ENCODE data around the gene AVPR2. TPM values are rescaled to one million over a fixed set of nuclear protein-coding genes. Genes with fewer than 3 reads are reported as not detected.
A peak's percentile ranks its signal among the peaks of the same experiment; 100 is the strongest.

AVPR2 gene
- total and polyA plus RNA-seq, 5 donors: 1.6 to 4.1 (median 2.7) TPM

DNA sequence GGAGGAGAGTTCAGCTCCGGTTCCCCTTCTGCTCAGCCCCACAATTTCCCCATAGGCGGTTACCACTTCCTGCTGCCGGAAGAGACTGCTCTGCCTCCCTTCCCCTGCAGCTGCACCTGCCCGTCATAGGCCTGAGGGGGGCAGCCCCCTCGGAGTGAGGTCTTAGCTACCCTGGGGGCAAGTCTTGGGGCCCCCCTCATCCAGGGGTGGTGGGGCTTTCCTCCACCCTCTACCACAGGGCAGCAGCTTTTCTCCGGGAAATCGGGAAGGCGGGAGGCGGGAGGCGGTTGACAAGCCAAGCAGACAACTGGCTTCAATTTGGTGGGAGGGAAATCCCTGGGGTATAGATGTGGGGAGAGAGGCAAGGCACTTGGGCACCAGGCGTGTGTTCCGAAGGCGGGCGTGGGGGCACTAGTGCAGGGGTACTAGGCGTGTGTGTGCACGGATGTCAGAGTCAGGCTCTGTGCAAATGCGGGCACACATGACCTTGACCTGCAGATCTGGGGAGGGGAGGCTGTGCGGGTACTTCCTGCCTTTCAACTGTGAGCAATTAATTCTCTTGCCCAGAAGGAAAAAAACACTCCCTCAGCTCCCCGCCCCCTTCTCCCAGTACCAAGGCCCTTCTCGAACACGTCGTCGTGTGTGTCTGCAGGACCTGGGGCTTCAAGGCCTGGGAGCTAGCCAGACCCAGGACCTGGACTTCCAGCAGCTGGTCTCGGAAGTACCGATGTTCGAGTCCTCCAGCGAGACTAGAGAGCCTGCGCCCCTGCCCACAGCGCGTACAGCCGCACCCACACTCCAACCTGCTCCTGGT is 22.6 kb downstream of the AVPR2 start:
- WGBS: 8% methylated on average over 31 of the region's 31 CpGs
- DNase-seq: peak; percentile 64 to 79 (median 76)
- ATAC-seq: peak; percentile 1 to 20
- H3K27me3 ChIP-seq (ENCODE audit: control insufficient read depth, insufficient read depth): no peaks in the 10 kb centered on the region
- H3K9me3 ChIP-seq (ENCODE audit: control insufficient read depth, low read length): no peaks in the 10 kb centered on the region
- peak overlapping the region; percentile 50 for H3K4me3 ChIP-seq (ENCODE audit: low read length)
- peak overlapping the region; percentile 99 for H3K27ac ChIP-seq (ENCODE audit: low read length)
- peaks cover 7% of the 10 kb centered on the region for H3K4me1 ChIP-seq (ENCODE audit: control insufficient read depth, insufficient read depth, low read length)
- intact Hi-C loops (cut with DNase I): loop anchor here in 1 of 4 donors (10.0 kb wide), 1 partner anchor 132 kb away; the partner anchor contains the start of genes IDH3G and SSR4

DNA sequence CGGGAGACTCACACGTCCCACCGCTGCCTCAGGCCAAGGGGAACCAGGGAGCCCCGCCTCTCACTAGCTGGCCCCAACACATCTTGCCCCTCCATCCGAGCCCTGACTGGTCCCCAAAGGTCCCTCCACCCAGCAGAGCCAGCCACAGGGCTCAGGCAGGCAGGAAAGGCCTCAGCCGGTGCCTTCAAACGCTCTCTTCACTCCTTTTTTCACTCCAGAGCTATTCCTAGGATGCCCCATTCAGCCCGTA is 23.1 kb downstream of the AVPR2 start:
- intact Hi-C loops (cut with DNase I): loop anchor here in 1 of 4 donors (10.0 kb wide), 1 partner anchor 133 kb away; the partner anchor contains the start of genes IDH3G and SSR4
- Histone ChIP-seq H3K27ac (ENCODE audit: low read length) (peak overlapping the region; percentile 99), H3K9me3 (ENCODE audit: control insufficient read depth, low read length) (no peaks in the 10 kb centered on the region), H3K4me1 (ENCODE audit: control insufficient read depth, insufficient read depth, low read length) (peaks cover 7% of the 10 kb centered on the region), H3K27me3 (ENCODE audit: control insufficient read depth, insufficient read depth) (no peaks in the 10 kb centered on the region), H3K4me3 (ENCODE audit: low read length) (peak overlapping the region; percentile 50)
- DNase-seq (no peak), ATAC-seq (peak in 1 of 2 donors; percentile 1)
- WGBS: 0% methylated on average over 8 of the region's 8 CpGs

DNA sequence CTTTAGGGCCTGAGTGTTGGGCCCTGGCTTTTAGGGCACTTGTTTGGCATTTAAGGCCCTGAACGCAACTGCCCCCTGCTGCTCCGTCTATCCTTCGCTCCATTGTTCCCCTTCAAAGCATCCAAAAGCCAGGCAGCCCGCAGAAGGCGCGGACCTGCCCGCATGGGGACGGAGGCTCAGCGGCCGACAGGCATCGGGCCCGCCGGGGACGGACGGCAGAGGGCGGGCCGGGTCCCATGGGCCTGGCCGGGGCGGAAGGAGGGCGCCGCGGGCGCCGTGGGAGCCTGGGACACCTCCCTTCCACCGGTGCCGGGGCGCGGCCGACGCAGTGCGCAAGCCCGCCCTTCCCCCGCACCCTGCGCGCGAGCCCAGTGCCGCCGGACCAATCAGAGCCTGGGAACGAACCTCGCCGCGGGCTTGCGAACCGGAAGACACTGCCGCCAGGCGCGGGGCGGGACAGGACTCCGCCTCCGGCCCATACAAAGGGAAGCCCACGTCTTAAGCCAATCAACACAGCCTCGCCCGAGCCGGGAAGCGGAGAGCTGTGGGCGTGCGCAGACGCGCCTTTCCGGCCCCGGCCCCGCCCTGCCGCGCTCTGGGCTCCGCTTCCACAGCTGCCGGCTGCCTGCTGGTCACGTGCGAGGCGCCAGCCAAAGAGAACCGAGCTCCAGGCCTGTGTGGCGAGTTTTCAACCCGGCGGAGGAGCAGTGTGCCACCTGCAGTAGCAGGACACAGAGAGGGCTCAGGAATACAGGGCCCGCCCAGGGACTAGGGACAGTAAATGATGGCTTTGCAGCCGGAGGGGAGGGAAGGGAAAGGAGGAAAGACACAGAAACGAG is 23.7 kb downstream of the AVPR2 start:
- Histone ChIP-seq H3K4me3 (ENCODE audit: low read length) (peak overlapping the region; percentile 50), H3K27ac (ENCODE audit: low read length) (peak overlapping the region; percentile 99), H3K4me1 (ENCODE audit: control insufficient read depth, insufficient read depth, low read length) (peaks cover 6% of the 10 kb centered on the region), H3K9me3 (ENCODE audit: control insufficient read depth, low read length) (no peaks in the 10 kb centered on the region), H3K27me3 (ENCODE audit: control insufficient read depth, insufficient read depth) (no peaks in the 10 kb centered on the region)
- peak; percentile 97 to 98 (median 98) for DNase-seq
- WGBS: under 1% methylated on average over 63 of the region's 76 CpGs
- intact Hi-C loops (cut with DNase I): loop anchor here in 1 of 4 donors (10.0 kb wide), 1 partner anchor 133 kb away; the partner anchor contains the start of genes IDH3G and SSR4
- peak; percentile 91 to 94 for ATAC-seq

DNA sequence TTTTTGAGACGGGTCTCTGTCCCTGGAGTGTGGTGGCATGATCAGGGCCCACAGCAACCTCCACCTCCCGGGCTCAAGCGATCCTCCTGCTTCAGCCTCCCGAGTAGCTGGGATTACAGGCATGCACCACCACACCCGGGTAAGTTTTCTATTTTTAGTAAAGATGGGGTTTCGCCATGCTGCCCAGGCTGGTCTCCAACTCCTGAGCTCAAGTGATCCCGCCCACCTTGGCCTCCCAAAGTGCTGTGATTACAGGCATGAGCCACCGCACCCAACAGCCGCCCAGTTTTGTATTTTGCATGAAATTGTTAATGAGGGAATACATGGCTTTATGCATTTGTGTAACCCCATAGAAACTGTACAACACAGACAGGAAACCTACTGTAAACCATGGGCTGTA is 24.4 kb downstream of the AVPR2 start:
- ATAC-seq: no peak

DNA sequence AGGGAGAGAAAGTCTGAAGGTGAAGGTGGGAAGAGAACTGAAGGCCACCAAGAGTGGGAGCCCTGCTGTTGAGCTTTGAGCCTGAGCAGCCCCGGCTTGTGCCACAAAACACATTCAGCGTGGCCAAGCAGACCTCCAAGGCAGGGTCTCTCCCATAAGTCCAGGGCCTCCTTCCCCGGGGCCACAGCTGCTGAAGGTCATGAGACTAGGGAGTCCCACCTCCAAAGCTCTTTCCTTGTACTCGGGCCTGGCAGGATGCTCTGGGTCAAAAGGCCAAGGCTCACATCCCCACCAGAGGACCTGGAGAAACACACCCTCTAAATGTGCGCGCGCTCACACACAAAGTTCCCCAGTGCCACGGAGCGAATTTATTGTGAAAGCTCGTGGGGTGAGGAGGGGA is 25.1 kb downstream of the AVPR2 start:
- H3K4me1 ChIP-seq (ENCODE audit: control insufficient read depth, insufficient read depth, low read length): peaks cover 3% of the 10 kb centered on the region
- intact Hi-C loops (cut with DNase I): loop anchor here in 1 of 4 donors (10.0 kb wide), 1 partner anchor 135 kb away; the partner anchor contains the start of genes IDH3G and SSR4
- WGBS: 70% methylated on average over 10 of the region's 10 CpGs

More for the DNA sequence above, 24.4 kb downstream of the AVPR2 start:
- Histone ChIP-seq H3K27ac (ENCODE audit: low read length) (no peak overlapping the region), H3K4me3 (ENCODE audit: low read length) (no peak overlapping the region), H3K4me1 (ENCODE audit: control insufficient read depth, insufficient read depth, low read length) (peaks cover 3% of the 10 kb centered on the region), H3K9me3 (ENCODE audit: control insufficient read depth, low read length) (no peaks in the 10 kb centered on the region), H3K27me3 (ENCODE audit: control insufficient read depth, insufficient read depth) (no peaks in the 10 kb centered on the region)
- 49% methylated on average over 9 of the region's 9 CpGs for WGBS
- DNase-seq: no peak
- intact Hi-C loops (cut with DNase I): loop anchor here in 1 of 4 donors (10.0 kb wide), 1 partner anchor 134 kb away; the partner anchor contains the start of genes IDH3G and SSR4

DNA sequence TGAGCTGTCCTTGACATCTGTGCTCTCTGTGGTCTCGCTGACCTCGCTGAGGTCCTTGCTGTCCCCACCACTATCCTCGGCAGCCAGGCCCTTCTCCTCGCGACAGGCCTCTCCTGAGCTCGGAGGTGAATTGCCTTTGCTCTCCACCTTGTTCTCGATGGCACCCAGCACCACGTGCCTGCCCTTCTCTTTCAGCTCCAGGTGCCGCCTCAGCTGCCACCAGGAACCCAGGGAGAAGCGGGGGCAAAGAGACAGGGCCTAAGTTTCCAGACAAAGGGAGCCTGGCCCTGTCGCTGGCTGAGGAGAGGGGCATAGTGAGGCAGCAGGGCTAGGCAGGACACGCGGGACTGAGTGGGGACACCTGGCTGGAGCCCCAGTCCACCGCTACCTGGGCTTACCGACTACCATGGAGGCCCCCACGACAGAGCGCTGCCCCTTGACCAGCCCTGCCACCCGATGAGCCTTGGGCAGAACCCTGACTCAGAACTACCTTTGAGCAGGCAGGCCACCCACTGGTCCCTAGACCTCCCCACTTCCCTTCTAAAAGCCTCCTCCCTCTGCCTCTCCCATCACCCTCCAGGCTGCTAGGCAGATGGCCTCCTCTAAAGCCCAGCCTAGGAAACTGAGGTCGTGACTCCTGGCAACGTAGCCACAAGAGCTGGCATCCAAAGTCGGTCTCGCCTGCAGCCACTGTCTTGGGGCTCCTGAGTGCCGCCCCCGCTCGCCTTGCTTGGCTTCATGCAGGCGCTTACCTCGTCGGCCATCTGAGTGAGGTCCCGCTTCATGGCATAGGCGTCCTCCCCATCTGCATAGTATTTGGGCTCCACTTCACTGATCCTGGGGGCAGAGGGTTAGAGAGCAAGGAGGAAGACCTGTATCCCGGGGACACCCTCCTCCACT is 25.8 kb downstream of the AVPR2 start:
- H3K4me3 ChIP-seq (ENCODE audit: low read length): no peak overlapping the region
- intact Hi-C loops (cut with DNase I): no loop called here
- WGBS: 88% methylated on average over 31 of the region's 31 CpGs

More for the DNA sequence above, 25.1 kb downstream of the AVPR2 start:
- H3K27me3 ChIP-seq (ENCODE audit: control insufficient read depth, insufficient read depth): no peaks in the 10 kb centered on the region
- H3K27ac ChIP-seq (ENCODE audit: low read length): no peak overlapping the region
- ATAC-seq (no peak), DNase-seq (peak in 1 of 3 donors; percentile 48)
- H3K4me3 ChIP-seq (ENCODE audit: low read length): no peak overlapping the region
- no peaks in the 10 kb centered on the region for H3K9me3 ChIP-seq (ENCODE audit: control insufficient read depth, low read length)

DNA sequence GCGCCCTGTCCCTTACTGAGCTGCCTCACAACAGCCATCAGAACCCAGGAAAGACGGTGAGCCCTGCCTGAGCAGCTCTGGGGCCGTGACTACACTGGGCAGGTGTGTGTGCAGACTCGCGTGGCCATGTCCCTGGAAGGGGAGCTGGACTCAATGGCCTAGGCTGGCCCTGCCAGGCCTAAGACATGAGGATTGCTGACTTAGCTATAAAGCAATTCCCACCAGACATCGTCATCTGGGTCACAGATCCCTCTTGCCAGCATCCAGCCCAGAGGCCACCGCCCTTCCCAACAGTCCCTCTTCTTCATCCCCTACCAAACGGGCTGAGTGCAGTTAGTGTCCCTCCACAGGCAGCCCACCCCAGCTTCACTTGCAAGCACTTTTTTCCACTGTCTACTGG is 26.7 kb downstream of the AVPR2 start:
- ATAC-seq (no peak), DNase-seq (peak in 1 of 3 donors; percentile 46)
- H3K9me3 ChIP-seq (ENCODE audit: control insufficient read depth, low read length): no peaks in the 10 kb centered on the region
- peaks cover 3% of the 10 kb centered on the region for H3K4me1 ChIP-seq (ENCODE audit: control insufficient read depth, insufficient read depth, low read length)
- H3K4me3 ChIP-seq (ENCODE audit: low read length): no peak overlapping the region
- H3K27me3 ChIP-seq (ENCODE audit: control insufficient read depth, insufficient read depth): no peaks in the 10 kb centered on the region
- WGBS: 92% methylated on average over 8 of the region's 8 CpGs
- no peak overlapping the region for H3K27ac ChIP-seq (ENCODE audit: low read length)
- intact Hi-C loops (cut with DNase I): no loop called here

More for the DNA sequence above, 25.8 kb downstream of the AVPR2 start:
- Histone ChIP-seq H3K27ac (ENCODE audit: low read length) (no peak overlapping the region), H3K27me3 (ENCODE audit: control insufficient read depth, insufficient read depth) (no peaks in the 10 kb centered on the region), H3K9me3 (ENCODE audit: control insufficient read depth, low read length) (no peaks in the 10 kb centered on the region), H3K4me1 (ENCODE audit: control insufficient read depth, insufficient read depth, low read length) (peaks cover 3% of the 10 kb centered on the region)
- ATAC-seq (no peak), DNase-seq (peak in 1 of 3 donors; percentile 55)

DNA sequence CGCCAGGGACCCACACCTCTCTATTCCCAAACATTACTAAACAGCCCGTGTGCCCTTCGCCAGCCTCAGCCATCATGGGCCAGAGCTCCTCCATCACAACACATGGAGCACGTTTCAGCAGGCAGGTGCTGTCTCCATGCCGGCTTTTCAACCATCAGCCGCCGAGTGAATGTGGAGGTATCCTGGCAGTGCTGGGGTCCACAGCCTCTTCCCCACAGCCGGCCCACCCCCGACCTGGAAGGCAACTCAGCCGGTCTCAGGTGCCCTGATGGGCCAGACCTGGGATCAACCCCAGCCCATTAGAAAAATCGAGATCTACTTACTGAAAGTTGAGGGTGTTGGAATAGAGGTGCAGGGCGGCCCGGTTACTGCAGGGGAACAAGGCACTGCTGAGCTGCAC is 27.3 kb downstream of the AVPR2 start:
- intact Hi-C loops (cut with DNase I): no loop called here
- ATAC-seq (no peak), DNase-seq (no peak)
- Histone ChIP-seq H3K9me3 (ENCODE audit: control insufficient read depth, low read length) (no peaks in the 10 kb centered on the region), H3K4me1 (ENCODE audit: control insufficient read depth, insufficient read depth, low read length) (peaks cover 3% of the 10 kb centered on the region), H3K27me3 (ENCODE audit: control insufficient read depth, insufficient read depth) (no peaks in the 10 kb centered on the region), H3K4me3 (ENCODE audit: low read length) (no peak overlapping the region), H3K27ac (ENCODE audit: low read length) (no peak overlapping the region)
- WGBS: 92% methylated on average over 13 of the region's 13 CpGs

DNA sequence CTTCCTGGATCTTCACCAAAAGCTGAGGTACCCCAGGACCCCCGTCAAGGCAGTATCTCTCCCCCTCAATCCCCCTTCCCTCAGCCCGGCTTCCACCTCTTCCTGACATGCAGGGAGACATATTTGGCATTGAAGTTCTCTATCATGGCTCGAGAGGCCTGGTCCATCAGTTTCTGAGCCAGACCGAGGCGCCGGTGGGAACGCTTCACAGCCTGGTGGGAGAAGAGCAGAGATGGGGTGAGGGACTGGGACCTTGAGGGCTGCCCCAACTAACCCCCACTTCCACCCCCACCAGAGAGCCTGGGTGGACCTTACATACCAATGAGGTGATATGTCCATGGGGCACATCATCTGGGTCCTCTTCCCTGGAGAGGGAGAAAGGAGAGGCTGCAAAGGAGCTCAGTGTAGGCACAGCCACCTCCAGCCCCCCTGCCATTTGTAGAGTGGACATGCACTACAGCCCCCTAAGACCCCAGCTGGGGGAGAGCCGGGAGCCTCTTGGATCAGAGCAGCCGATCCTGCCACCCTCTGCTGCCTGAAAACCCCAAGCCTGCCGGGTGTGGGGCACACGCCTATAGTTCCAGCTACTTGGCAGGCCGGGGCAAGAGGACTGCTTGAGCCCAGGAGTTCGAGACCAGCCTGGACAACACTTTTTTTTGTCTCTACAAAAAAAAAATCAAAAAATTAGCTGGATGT is 27.9 kb downstream of the AVPR2 start:
- Histone ChIP-seq H3K4me1 (ENCODE audit: control insufficient read depth, insufficient read depth, low read length) (no peaks in the 10 kb centered on the region), H3K27me3 (ENCODE audit: control insufficient read depth, insufficient read depth) (no peaks in the 10 kb centered on the region), H3K4me3 (ENCODE audit: low read length) (no peak overlapping the region), H3K27ac (ENCODE audit: low read length) (no peak overlapping the region), H3K9me3 (ENCODE audit: control insufficient read depth, low read length) (no peaks in the 10 kb centered on the region)
- DNase-seq (no peak), ATAC-seq (no peak)
- 90% methylated on average over 13 of the region's 13 CpGs for WGBS
- intact Hi-C loops (cut with DNase I): no loop called here

DNA sequence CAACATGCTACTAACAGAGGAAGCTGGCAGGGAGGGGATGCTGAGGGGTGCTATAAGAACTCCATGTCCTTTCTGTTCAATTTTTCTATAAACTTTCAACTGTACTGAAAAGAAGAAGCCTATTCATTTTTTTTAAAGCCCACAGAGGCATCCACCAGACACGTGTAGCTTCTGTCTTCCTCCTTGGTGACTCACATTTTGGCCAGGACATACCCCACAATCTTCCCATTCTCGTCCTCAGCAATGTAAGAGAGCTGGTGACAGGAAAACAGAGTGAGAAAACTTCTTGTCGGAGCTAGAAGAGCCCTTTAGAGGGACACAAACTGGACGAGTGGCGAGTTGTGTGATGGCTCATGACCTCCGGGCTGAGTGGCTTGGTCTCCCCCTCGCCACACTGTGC is 29.3 kb downstream of the AVPR2 start:
- H3K4me1 ChIP-seq (ENCODE audit: control insufficient read depth, insufficient read depth, low read length): no peaks in the 10 kb centered on the region
- peak overlapping the region; percentile 84 for H3K4me3 ChIP-seq (ENCODE audit: low read length)
- H3K27me3 ChIP-seq (ENCODE audit: control insufficient read depth, insufficient read depth): no peaks in the 10 kb centered on the region
- no peaks in the 10 kb centered on the region for H3K9me3 ChIP-seq (ENCODE audit: control insufficient read depth, low read length)
- DNase-seq (no peak), ATAC-seq (no peak)
- intact Hi-C loops (cut with DNase I): no loop called here
- no peak overlapping the region for H3K27ac ChIP-seq (ENCODE audit: low read length)
- WGBS: 24% methylated on average over 7 of the region's 7 CpGs
